ENCODE data around the gene ADAM29.
"Not testable (repeated sequence)": the region's sequence is repeated elsewhere in the genome, so short reads cannot be mapped to it uniquely, and the experiment has no call there.

ADAM29 gene

DNA sequence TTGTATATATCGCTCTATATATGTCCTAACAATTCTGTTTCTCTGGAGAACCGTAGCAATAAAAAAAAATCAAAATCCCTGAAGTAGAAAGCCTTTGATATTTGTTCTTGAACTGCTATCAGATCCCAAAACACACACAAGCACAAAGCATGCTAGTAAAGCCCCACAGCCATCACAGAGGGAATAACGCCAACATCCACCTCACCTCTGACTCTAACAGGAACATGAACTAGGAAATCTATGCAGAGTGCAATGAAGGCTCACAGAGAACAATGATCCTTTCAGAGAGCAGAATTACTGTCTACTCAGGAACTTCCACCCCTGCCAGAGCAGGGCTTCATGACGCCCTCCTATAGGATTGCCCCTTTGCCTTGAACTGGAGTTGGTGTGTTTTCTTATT is 45.0 kb upstream of the ADAM29 start:
- not testable (repeated sequence) for H3K4me2 ChIP-seq (ENCODE audit: low read length, poor library complexity, severe bottlenecking); H2AFZ ChIP-seq (ENCODE audit: low read depth, low read length); H3K18ac ChIP-seq (ENCODE audit: low read depth in 1 of 2, low read length in 2 of 2); H2BK15ac ChIP-seq (ENCODE audit: low read depth, poor library complexity, severe bottlenecking); H3K4me3 ChIP-seq (ENCODE audit: insufficient read depth in 1 of 2, low read depth in 1 of 2, low read length in 2 of 2); H3K4ac ChIP-seq (ENCODE audit: low read depth in 1 of 2, low read length in 2 of 2); H3K9ac ChIP-seq (ENCODE audit: low read length); H3K27me3 ChIP-seq (ENCODE audit: control insufficient read depth in 1 of 2, insufficient read depth in 1 of 2, low read length in 2 of 2); H2BK12ac ChIP-seq (ENCODE audit: low read length in 2 of 2); H3K14ac ChIP-seq (ENCODE audit: low read length in 2 of 2); H3K9me3 ChIP-seq (ENCODE audit: control insufficient read depth, low read length); H3K23ac ChIP-seq (ENCODE audit: low read length in 2 of 2); DNase-seq; H3K79me1 ChIP-seq (replicated peaks; ENCODE audit: low read length, poor library complexity, severe bottlenecking); H2BK120ac ChIP-seq (ENCODE audit: low read depth, low read length); H2AK5ac ChIP-seq (ENCODE audit: low read length, severe bottlenecking); H3K4me1 ChIP-seq (ENCODE audit: control insufficient read depth, insufficient read depth, low read depth, low read length); H4K91ac ChIP-seq (ENCODE audit: low read length); H3K36me3 ChIP-seq (ENCODE audit: control insufficient read depth in 1 of 2, insufficient read depth in 2 of 2, low read depth in 1 of 2, low read length in 2 of 2); H4K8ac ChIP-seq (ENCODE audit: low read length); H2BK5ac ChIP-seq (ENCODE audit: low read depth, low read length, poor library complexity, severe bottlenecking); H3K27ac ChIP-seq (ENCODE audit: low read length, poor library complexity, severe bottlenecking)
- 96% methylated on average over 3 of the region's 4 CpGs for WGBS

DNA sequence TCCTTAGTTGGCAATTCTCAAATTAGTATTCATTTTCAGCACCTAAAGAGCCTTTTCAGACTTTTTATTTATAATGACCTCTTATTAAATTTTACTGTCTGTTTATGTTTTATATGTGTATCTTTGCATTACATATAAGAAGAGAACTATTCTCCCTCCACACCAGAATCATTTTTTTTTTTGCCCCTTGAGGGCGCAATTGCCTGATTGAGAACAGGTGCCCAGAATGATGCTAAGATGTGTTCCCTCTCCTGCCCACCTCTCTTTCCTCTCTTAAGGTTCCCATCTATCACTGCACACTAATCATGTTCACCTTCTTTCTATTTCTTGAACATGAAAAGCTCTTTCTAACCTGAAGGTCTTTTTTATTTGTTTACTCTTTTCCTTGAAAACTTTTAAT is 44.2 kb upstream of the ADAM29 start:
- no peak for DNase-seq

DNA sequence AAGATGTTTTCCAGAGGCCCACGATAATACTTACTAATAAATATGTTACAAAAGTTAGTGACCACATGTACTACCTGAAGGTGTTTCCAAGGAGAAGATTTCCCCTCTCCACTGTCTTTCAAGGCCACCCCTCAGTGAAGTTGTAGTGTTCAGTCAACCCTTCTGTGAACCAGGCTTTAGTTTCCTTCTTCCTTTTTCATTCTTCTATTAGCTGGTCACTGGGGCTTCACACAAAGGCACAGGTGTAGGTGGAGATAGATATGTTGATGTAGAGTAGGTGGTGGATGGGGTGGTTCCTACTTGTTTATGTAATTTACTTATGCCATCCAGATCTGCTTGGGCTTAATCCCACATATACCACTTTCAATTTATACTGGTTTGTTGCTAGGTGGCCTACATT is 43.3 kb upstream of the ADAM29 start:
- Histone ChIP-seq H2AFZ (ENCODE audit: low read depth, low read length) (no peak overlapping the region), H3K4ac (ENCODE audit: low read depth in 1 of 2, low read length in 2 of 2) (no peak overlapping the region), H4K8ac (ENCODE audit: low read length) (no peak overlapping the region), H3K9me3 (ENCODE audit: control insufficient read depth, low read length) (no peaks in the 10 kb centered on the region), H2BK5ac (ENCODE audit: low read depth, low read length, poor library complexity, severe bottlenecking) (no peak overlapping the region), H3K9ac (ENCODE audit: low read length) (no peak overlapping the region), H4K91ac (ENCODE audit: low read length) (no peak overlapping the region), H3K4me1 (ENCODE audit: control insufficient read depth, insufficient read depth, low read depth, low read length) (no peaks in the 10 kb centered on the region), H3K18ac (ENCODE audit: low read depth in 1 of 2, low read length in 2 of 2) (no peak overlapping the region), H2BK12ac (ENCODE audit: low read length in 2 of 2) (no peak overlapping the region), H3K27me3 (ENCODE audit: control insufficient read depth in 1 of 2, insufficient read depth in 1 of 2, low read length in 2 of 2) (no peaks in the 10 kb centered on the region), H2AK5ac (ENCODE audit: low read length, severe bottlenecking) (no peak overlapping the region), H3K36me3 (ENCODE audit: control insufficient read depth in 1 of 2, insufficient read depth in 2 of 2, low read depth in 1 of 2, low read length in 2 of 2) (no peaks in the 10 kb centered on the region), H2BK120ac (ENCODE audit: low read depth, low read length) (no peak overlapping the region), H3K79me1 (replicated peaks; ENCODE audit: low read length, poor library complexity, severe bottlenecking) (no peaks in the 10 kb centered on the region), H3K27ac (ENCODE audit: low read length, poor library complexity, severe bottlenecking) (no peak overlapping the region), H2BK15ac (ENCODE audit: low read depth, poor library complexity, severe bottlenecking) (no peak overlapping the region), H3K23ac (ENCODE audit: low read length in 2 of 2) (no peak overlapping the region), H3K4me3 (ENCODE audit: insufficient read depth in 1 of 2, low read depth in 1 of 2, low read length in 2 of 2) (no peak overlapping the region), H3K14ac (ENCODE audit: low read length in 2 of 2) (no peak overlapping the region), H3K4me2 (ENCODE audit: low read length, poor library complexity, severe bottlenecking) (no peak overlapping the region)
- WGBS, result no CpG with 5 or more reads among the region's 1 CpG
- no peak for DNase-seq

More for the DNA sequence above, 44.2 kb upstream of the ADAM29 start:
- Histone ChIP-seq H3K27ac (ENCODE audit: low read length, poor library complexity, severe bottlenecking) (no peak overlapping the region), H3K36me3 (ENCODE audit: control insufficient read depth in 1 of 2, insufficient read depth in 2 of 2, low read depth in 1 of 2, low read length in 2 of 2) (no peaks in the 10 kb centered on the region), H3K79me1 (replicated peaks; ENCODE audit: low read length, poor library complexity, severe bottlenecking) (no peaks in the 10 kb centered on the region), H3K23ac (ENCODE audit: low read length in 2 of 2) (no peak overlapping the region), H2BK12ac (ENCODE audit: low read length in 2 of 2) (no peak overlapping the region), H3K14ac (ENCODE audit: low read length in 2 of 2) (no peak overlapping the region), H3K9me3 (ENCODE audit: control insufficient read depth, low read length) (no peaks in the 10 kb centered on the region), H2AFZ (ENCODE audit: low read depth, low read length) (no peak overlapping the region), H2BK5ac (ENCODE audit: low read depth, low read length, poor library complexity, severe bottlenecking) (no peak overlapping the region), H3K4me1 (ENCODE audit: control insufficient read depth, insufficient read depth, low read depth, low read length) (no peaks in the 10 kb centered on the region), H3K4ac (ENCODE audit: low read depth in 1 of 2, low read length in 2 of 2) (no peak overlapping the region), H3K27me3 (ENCODE audit: control insufficient read depth in 1 of 2, insufficient read depth in 1 of 2, low read length in 2 of 2) (no peaks in the 10 kb centered on the region), H3K4me2 (ENCODE audit: low read length, poor library complexity, severe bottlenecking) (no peak overlapping the region), H4K8ac (ENCODE audit: low read length) (no peak overlapping the region), H3K18ac (ENCODE audit: low read depth in 1 of 2, low read length in 2 of 2) (no peak overlapping the region), H2BK15ac (ENCODE audit: low read depth, poor library complexity, severe bottlenecking) (no peak overlapping the region), H2AK5ac (ENCODE audit: low read length, severe bottlenecking) (no peak overlapping the region), H3K4me3 (ENCODE audit: insufficient read depth in 1 of 2, low read depth in 1 of 2, low read length in 2 of 2) (no peak overlapping the region), H3K9ac (ENCODE audit: low read length) (no peak overlapping the region), H4K91ac (ENCODE audit: low read length) (no peak overlapping the region), H2BK120ac (ENCODE audit: low read depth, low read length) (no peak overlapping the region)
- WGBS, result 36% methylated on average over 1 of the region's 1 CpG

DNA sequence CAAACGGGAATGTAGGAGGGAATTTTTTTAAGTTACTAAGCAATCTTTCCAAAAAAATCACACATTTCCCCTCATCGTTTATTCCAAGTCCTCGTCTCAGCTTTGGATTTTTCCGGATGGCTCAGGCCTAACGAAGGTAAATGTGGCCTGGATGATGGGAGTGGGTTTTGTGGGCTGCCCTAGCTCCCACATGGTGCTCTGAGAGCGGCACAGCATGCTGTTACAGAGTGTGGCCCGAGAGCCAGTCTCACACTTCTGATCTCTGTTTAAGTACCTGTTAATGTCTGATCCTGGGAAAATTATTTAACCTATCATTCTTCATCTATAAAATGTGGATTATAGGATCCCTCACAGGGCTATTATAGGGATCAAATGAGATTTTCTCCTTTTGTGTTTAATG is 38.2 kb upstream of the ADAM29 start:
- no peak overlapping the region for H2BK15ac ChIP-seq (ENCODE audit: low read depth, poor library complexity, severe bottlenecking)
- no peak overlapping the region for H3K18ac ChIP-seq (ENCODE audit: low read depth in 1 of 2, low read length in 2 of 2)
- no peak overlapping the region for H3K4ac ChIP-seq (ENCODE audit: low read depth in 1 of 2, low read length in 2 of 2)
- H2BK120ac ChIP-seq (ENCODE audit: low read depth, low read length), result no peak overlapping the region
- no peak overlapping the region for H2AK5ac ChIP-seq (ENCODE audit: low read length, severe bottlenecking)
- no peaks in the 10 kb centered on the region for H3K79me1 ChIP-seq (replicated peaks; ENCODE audit: low read length, poor library complexity, severe bottlenecking)
- H4K8ac ChIP-seq (ENCODE audit: low read length), result no peak overlapping the region
- H3K9me3 ChIP-seq (ENCODE audit: control insufficient read depth, low read length), result no peaks in the 10 kb centered on the region
- H2AFZ ChIP-seq (ENCODE audit: low read depth, low read length), result no peak overlapping the region
- no peak overlapping the region for H4K91ac ChIP-seq (ENCODE audit: low read length)
- no peak overlapping the region for H3K4me3 ChIP-seq (ENCODE audit: insufficient read depth in 1 of 2, low read depth in 1 of 2, low read length in 2 of 2)
- H3K23ac ChIP-seq (ENCODE audit: low read length in 2 of 2), result no peak overlapping the region
- no peak overlapping the region for H2BK5ac ChIP-seq (ENCODE audit: low read depth, low read length, poor library complexity, severe bottlenecking)
- 81% methylated on average over 4 of the region's 7 CpGs for WGBS
- H3K27ac ChIP-seq (ENCODE audit: low read length, poor library complexity, severe bottlenecking), result no peak overlapping the region
- H3K4me2 ChIP-seq (ENCODE audit: low read length, poor library complexity, severe bottlenecking), result no peak overlapping the region
- H3K9ac ChIP-seq (ENCODE audit: low read length), result no peak overlapping the region
- no peak overlapping the region for H3K14ac ChIP-seq (ENCODE audit: low read length in 2 of 2)
- no peaks in the 10 kb centered on the region for H3K4me1 ChIP-seq (ENCODE audit: control insufficient read depth, insufficient read depth, low read depth, low read length)
- no peaks in the 10 kb centered on the region for H3K36me3 ChIP-seq (ENCODE audit: control insufficient read depth in 1 of 2, insufficient read depth in 2 of 2, low read depth in 1 of 2, low read length in 2 of 2)
- no peaks in the 10 kb centered on the region for H3K27me3 ChIP-seq (ENCODE audit: control insufficient read depth in 1 of 2, insufficient read depth in 1 of 2, low read length in 2 of 2)
- H2BK12ac ChIP-seq (ENCODE audit: low read length in 2 of 2), result no peak overlapping the region
- no peak for DNase-seq

Measured in mesenchymal stem cell (in vitro differentiated cells and primary cell).